Cardiac fibroblast (primary cell): Measurements from ENCODE around the gene FAM72A.
"Not testable (repeated sequence)": the region's sequence is repeated elsewhere in the genome, so short reads cannot be mapped to it uniquely, and the experiment has no call there.

Experiments
- DNase-seq, 2 donors: peaks; one replicate each; pipeline versions ENCODE4 v3.0.0 to v3.0.0-alpha.2; 2010; ENCODE audit warnings: low read depth in 2 of 2
- H3K4me3 ChIP-seq, 2 donors: replicated peaks in 1 of 2; 1 replicate in 1 of 2; 2 replicates in 1 of 2; pipeline ENCODE4 v1.5.1; 2011; ENCODE audit warnings: low read depth in 2 of 2, low read length in 2 of 2, mild to moderate bottlenecking in 2 of 2, moderate library complexity in 1 of 2

Gene FAM72A

GRCh38 chr1:206219514-206220331 lies 17.1 kb upstream of the FAM72A start:
- DNase-seq, H3K4me3 ChIP-seq: not testable (repeated sequence)

- not testable (repeated sequence) for DNase-seq, H3K4me3 ChIP-seq
These were observed 16.1 kb upstream of the FAM72A start for GRCh38 chr1:206218765-206219164.

- not testable (repeated sequence) for DNase-seq, H3K4me3 ChIP-seq
These were observed 15.6 kb upstream of the FAM72A start for GRCh38 chr1:206218285-206218684.

- DNase-seq, H3K4me3 ChIP-seq: not testable (repeated sequence)
These were observed 13.2 kb upstream of the FAM72A start for GRCh38 chr1:206215600-206216392.

GRCh38 chr1:206210802-206211201 lies 8.2 kb upstream of the FAM72A start:
- DNase-seq = not testable (repeated sequence)

GRCh38 chr1:206205569-206205968 lies 2.9 kb upstream of the FAM72A start:
- DNase-seq = not testable (repeated sequence)
- H3K4me3 ChIP-seq = peak overlapping the region in 1 of 2 donors; percentile 21

More at GRCh38 chr1:206210802-206211201, 8.2 kb upstream of the FAM72A start:
- not testable (repeated sequence) for H3K4me3 ChIP-seq

- peak overlapping the region; percentile 31 to 44 for H3K4me3 ChIP-seq
- DNase-seq = peak; percentile 23 to 36
These were observed 2.2 kb upstream of the FAM72A start for GRCh38 chr1:206204871-206205270.

- peak overlapping the region; percentile 48 to 52 for H3K4me3 ChIP-seq
- DNase-seq = not testable (repeated sequence)
These were observed 1.5 kb upstream of the FAM72A start for GRCh38 chr1:206204159-206204511.

- H3K4me3 ChIP-seq = peak within 1 kb of the TSS; percentile 51 to 52
- DNase-seq = peak; percentile 72 to 76
These were observed 922 bp upstream of the FAM72A start, which contains the start of gene SRGAP2 for GRCh38 chr1:206203364-206204158. Gene SRGAP2, plus strand, starts transcription at chr1:206203541. Its CDS starts 2,430 bp downstream, at chr1:206205971.

GRCh38 chr1:206196748-206197424 lies 5.8 kb downstream of the FAM72A start:
- not testable (repeated sequence) for H3K4me3 ChIP-seq, DNase-seq

- H3K4me3 ChIP-seq, DNase-seq: not testable (repeated sequence)
These were observed 7.5 kb downstream of the FAM72A start for GRCh38 chr1:206195182-206195581.

- DNase-seq, H3K4me3 ChIP-seq: not testable (repeated sequence)
These were observed 15.8 kb downstream of the FAM72A start for GRCh38 chr1:206186826-206187225.

- DNase-seq, H3K4me3 ChIP-seq: not testable (repeated sequence)
These were observed 16.9 kb downstream of the FAM72A start for GRCh38 chr1:206185778-206186177.

GRCh38 chr1:206183788-206184187 lies 18.9 kb downstream of the FAM72A start:
- peak in 1 of 2 donors; percentile 18 for DNase-seq
- not testable (repeated sequence) for H3K4me3 ChIP-seq

- not testable (repeated sequence) for H3K4me3 ChIP-seq
- peak; percentile 30 to 59 for DNase-seq
These were observed 20.0 kb downstream of the FAM72A start for GRCh38 chr1:206182368-206183317.

- not testable (repeated sequence) for DNase-seq, H3K4me3 ChIP-seq
These were observed 23.0 kb downstream of the FAM72A start for GRCh38 chr1:206179666-206180065.
